Suprapubic skin (tissue), 4 donors: ENCODE results near the gene ILDR2.

Experiments
- CTCF ChIP-seq, 2 donors: fragments of 200-600 bp in 1 of 2; fragments of 450-650 bp in 1 of 2; sonication (generic) in 1 of 2; IDR thresholded peaks; one replicate each; pipeline ENCODE4 v1.5.1; 2016 to 2019; ENCODE audit warnings: antibody characterized with exemption in 2 of 2, mild to moderate bottlenecking in 1 of 2, moderate library complexity in 1 of 2
- EP300 ChIP-seq: sonication (generic); formaldehyde crosslinking; IDR thresholded peaks from one replicate; pipeline ENCODE4 v1.6.1; 2017; ENCODE audit warnings: antibody characterized with exemption
- POLR2AphosphoS5 ChIP-seq, 3 donors: sonication (generic); formaldehyde crosslinking; IDR thresholded peaks; one replicate each; pipeline ENCODE4 v1.6.1; 2017; ENCODE audit warnings: antibody characterized with exemption in 3 of 3

- no peak for TF ChIP-seq CTCF (IDR thresholded peaks at IDR 0.05)
- TF ChIP-seq POLR2AphosphoS5 (IDR thresholded peaks at IDR 0.05): no peak
- no peak for TF ChIP-seq EP300
Observed at GRCh38 chr1:166933633-166934032, 41.7 kb downstream of the ILDR2 start.
